NT2/D1 (cell line): ENCODE measurements around the gene RIPK4.

Experiments used
- DNase-seq: peaks from one replicate; pipeline ENCODE4 v3.0.0-alpha.2; 2011; ENCODE audit warnings: low read depth, low spot score
- H3K27me3 ChIP-seq: 2 replicates; pipeline ENCODE4 v1.6.0; 2011; ENCODE audit warnings: mild to moderate bottlenecking; ENCODE audit not compliant: insufficient read length, insufficient read depth
- H3K36me3 ChIP-seq: 2 replicates; pipeline ENCODE4 v1.6.1; 2011; ENCODE audit warnings: mild to moderate bottlenecking, low read length, mixed read lengths; ENCODE audit not compliant: insufficient read depth, insufficient read length
- H3K4me1 ChIP-seq: 2 replicates; pipeline ENCODE4 v1.5.1; 2011; ENCODE audit not compliant: insufficient read depth, insufficient read length
- H3K4me3 ChIP-seq: 2 replicates; pipeline ENCODE4 v1.5.1; 2011; ENCODE audit warnings: low read depth; ENCODE audit not compliant: insufficient read length
- H3K9ac ChIP-seq: 2 replicates; pipeline ENCODE4 v1.6.0; 2011; ENCODE audit warnings: low read depth; ENCODE audit not compliant: insufficient read length
- H3K9me3 ChIP-seq: 2 replicates; pipeline ENCODE4 v1.5.1; 2011; ENCODE audit warnings: mild to moderate bottlenecking, low read length; ENCODE audit not compliant: insufficient read depth
- SUZ12 ChIP-seq: IDR thresholded peaks from 2 replicates; pipeline ENCODE4 v1.6.1; 2011; ENCODE audit not compliant: insufficient read length, insufficient read depth; ENCODE audit errors: extremely low read depth
- YY1 ChIP-seq: IDR thresholded peaks from 2 replicates; pipeline ENCODE4 v1.6.1; 2011; ENCODE audit not compliant: insufficient read length, insufficient read depth
- ZNF274 ChIP-seq: IDR thresholded peaks from 2 replicates; pipeline ENCODE4 v1.6.1; 2011; ENCODE audit warnings: mild to moderate bottlenecking, low read depth, low read length

Gene RIPK4

DNA sequence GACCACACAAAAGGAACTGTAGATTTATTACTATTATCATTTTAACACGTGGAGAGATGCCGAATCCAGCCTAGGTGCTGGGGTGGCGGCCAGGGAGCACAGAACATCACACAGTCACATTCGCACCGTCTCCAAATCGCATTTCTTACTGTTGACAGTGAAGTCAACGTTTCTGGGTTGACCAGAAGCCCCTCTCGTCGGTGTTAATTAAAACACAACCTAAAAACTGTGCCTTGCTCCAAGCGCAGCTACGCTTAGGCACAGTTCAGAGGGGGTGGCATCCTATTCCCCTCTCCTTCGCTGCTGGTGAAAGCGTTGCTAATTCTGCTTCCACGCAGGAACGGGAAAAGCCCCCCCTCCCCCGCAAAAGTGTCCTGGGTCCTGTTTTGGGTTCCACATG is 4.1 kb downstream of the RIPK4 start:
- H3K9ac ChIP-seq = peak overlapping the region; percentile 1
- H3K27me3 ChIP-seq = peaks cover 62% of the 10 kb centered on the region
- H3K36me3 ChIP-seq = no peaks in the 10 kb centered on the region

DNA sequence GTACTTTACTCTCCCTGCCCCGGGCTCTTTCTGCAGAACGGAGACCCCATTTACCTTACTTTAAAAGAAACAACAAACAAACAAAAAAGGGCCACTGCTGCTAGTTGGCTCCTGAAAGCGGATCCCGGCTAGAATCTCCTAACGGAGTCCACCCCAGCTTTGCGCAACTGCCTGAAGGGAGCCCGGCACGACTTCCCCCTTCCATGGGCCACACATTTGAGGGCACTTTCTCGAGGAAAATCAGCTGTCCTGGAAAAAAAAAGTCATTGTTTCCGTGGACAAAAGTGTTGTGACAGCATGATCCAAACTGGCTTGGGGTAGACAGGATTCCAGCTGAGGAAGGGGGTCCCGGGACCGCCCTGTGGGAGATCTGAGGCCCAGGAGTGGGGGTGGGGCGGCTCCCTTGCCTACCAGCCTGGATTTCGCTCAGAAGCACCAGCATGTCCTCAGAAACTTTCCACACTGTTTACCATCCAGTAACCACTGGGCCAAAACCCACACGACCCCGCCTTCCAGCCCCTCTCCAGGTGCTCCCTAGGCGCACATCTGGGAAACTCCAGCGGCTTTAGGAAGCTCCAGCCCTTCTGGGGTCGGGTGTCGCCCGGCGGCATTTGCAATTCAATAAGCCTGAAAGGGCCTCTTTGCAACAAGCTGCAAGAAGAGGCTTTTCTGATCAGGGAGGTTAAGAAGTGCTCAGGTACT is 4.8 kb downstream of the RIPK4 start:
- no peaks in the 10 kb centered on the region for H3K36me3 ChIP-seq
- DNase-seq = peak; percentile 89
- peak overlapping the region; percentile 52 for H3K9ac ChIP-seq
- H3K4me1 ChIP-seq = peaks cover 35% of the 10 kb centered on the region
- H3K27me3 ChIP-seq = peaks cover 56% of the 10 kb centered on the region
- H3K4me3 ChIP-seq = peak overlapping the region; percentile 32
- TF ChIP-seq ZNF274 = no peak
- TF ChIP-seq YY1 = no peak
- no peak for TF ChIP-seq SUZ12
- H3K9me3 ChIP-seq = no peaks in the 10 kb centered on the region

More for the DNA sequence above, 4.1 kb downstream of the RIPK4 start:
- no peak for DNase-seq
- Histone ChIP-seq H3K4me1 (peaks cover 35% of the 10 kb centered on the region), H3K4me3 (no peak overlapping the region), H3K9me3 (no peaks in the 10 kb centered on the region)
- TF ChIP-seq ZNF274 (no peak), SUZ12 (no peak), YY1 (no peak)

GRCh38 chr21:41761211-41761933 is 5.5 kb downstream of the RIPK4 start:
- no peak for DNase-seq
- TF ChIP-seq YY1 (no peak), ZNF274 (no peak), SUZ12 (no peak)
- Histone ChIP-seq H3K9me3 (no peaks in the 10 kb centered on the region), H3K4me3 (peak overlapping the region; percentile 32), H3K9ac (peak overlapping the region; percentile 76), H3K4me1 (peaks cover 35% of the 10 kb centered on the region), H3K27me3 (peaks cover 49% of the 10 kb centered on the region), H3K36me3 (peaks cover 6% of the 10 kb centered on the region)

DNA sequence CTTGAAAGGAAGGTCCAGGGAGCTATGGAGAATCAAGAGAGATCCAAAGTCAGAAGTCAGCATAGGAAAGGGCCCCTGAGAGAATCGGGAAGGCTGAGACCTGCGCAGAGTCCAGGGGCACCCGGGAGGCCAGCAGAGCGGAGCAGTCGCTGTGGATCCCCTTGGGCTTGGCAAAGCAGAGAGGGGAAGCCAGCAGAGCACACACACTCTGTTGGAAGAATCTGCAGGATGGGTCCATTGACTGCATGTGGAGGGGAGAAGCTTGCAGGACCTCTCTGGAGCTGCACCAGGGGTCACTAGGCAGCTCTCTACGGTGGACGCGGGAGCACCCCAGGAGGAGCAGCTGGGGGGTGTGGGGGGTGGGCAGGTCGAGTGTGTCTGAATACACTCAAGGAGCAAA is 6.4 kb downstream of the RIPK4 start:
- Histone ChIP-seq H3K4me3 (no peak overlapping the region), H3K9me3 (no peaks in the 10 kb centered on the region), H3K9ac (peak overlapping the region; percentile 13), H3K36me3 (peaks cover 14% of the 10 kb centered on the region), H3K27me3 (peaks cover 40% of the 10 kb centered on the region), H3K4me1 (peaks cover 32% of the 10 kb centered on the region)
- no peak for TF ChIP-seq SUZ12
- no peak for TF ChIP-seq ZNF274
- TF ChIP-seq YY1 = no peak
- no peak for DNase-seq

- H3K27me3 ChIP-seq = peaks cover 35% of the 10 kb centered on the region
- no peak overlapping the region for H3K9ac ChIP-seq
- H3K4me3 ChIP-seq = no peak overlapping the region
- DNase-seq = no peak
- peaks cover 14% of the 10 kb centered on the region for H3K36me3 ChIP-seq
- TF ChIP-seq SUZ12 (no peak), ZNF274 (no peak), YY1 (no peak)
- no peaks in the 10 kb centered on the region for H3K9me3 ChIP-seq
- H3K4me1 ChIP-seq = peaks cover 32% of the 10 kb centered on the region
Measured at GRCh38 chr21:41759926-41760325, 6.9 kb downstream of the RIPK4 start.

GRCh38 chr21:41759214-41759840 is 7.5 kb downstream of the RIPK4 start:
- TF ChIP-seq ZNF274 (no peak), YY1 (no peak), SUZ12 (no peak)
- peaks cover 29% of the 10 kb centered on the region for H3K27me3 ChIP-seq
- H3K9ac ChIP-seq = peak overlapping the region; percentile 9
- peaks cover 37% of the 10 kb centered on the region for H3K4me1 ChIP-seq
- peaks cover 14% of the 10 kb centered on the region for H3K36me3 ChIP-seq
- H3K9me3 ChIP-seq = no peaks in the 10 kb centered on the region
- DNase-seq = no peak
- no peak overlapping the region for H3K4me3 ChIP-seq

- Histone ChIP-seq H3K9me3 (no peaks in the 10 kb centered on the region), H3K36me3 (peaks cover 14% of the 10 kb centered on the region), H3K4me1 (peaks cover 35% of the 10 kb centered on the region), H3K4me3 (no peak overlapping the region), H3K9ac (no peak overlapping the region), H3K27me3 (peaks cover 21% of the 10 kb centered on the region)
- no peak for TF ChIP-seq SUZ12
- no peak for TF ChIP-seq YY1
- TF ChIP-seq ZNF274 = no peak
- no peak for DNase-seq
Measured at GRCh38 chr21:41758550-41758949, 8.3 kb downstream of the RIPK4 start.
